Neuronal stem cell (in vitro differentiated cells): ENCODE data around the gene GPA33.

Experiments used
- DNase-seq: peaks from one replicate; pipeline ENCODE4 v3.0.0-alpha.2; 2013; ENCODE audit warnings: low spot score
- H2AFZ ChIP-seq: one replicate; pipeline ENCODE4 v1.6.1; 2013; ENCODE audit warnings: mild to moderate bottlenecking, low read length, inconsistent platforms
- H2AK5ac ChIP-seq: 2 replicates; pipeline ENCODE4 v1.6.1; 2013; ENCODE audit warnings: low read depth, mild to moderate bottlenecking, inconsistent platforms, low read length, moderate library complexity, mixed read lengths
- H2BK120ac ChIP-seq: 2 replicates; pipeline ENCODE4 v1.6.1; 2013; ENCODE audit warnings: low read depth, mild to moderate bottlenecking, inconsistent platforms, low read length, moderate library complexity, mixed read lengths
- H2BK12ac ChIP-seq: one replicate; pipeline ENCODE4 v1.6.1; 2013; ENCODE audit warnings: low read length, inconsistent platforms
- H2BK15ac ChIP-seq: 2 replicates; pipeline ENCODE4 v1.6.1; 2013; ENCODE audit warnings: mild to moderate bottlenecking, low read length, inconsistent platforms, mixed read lengths
- H2BK5ac ChIP-seq: one replicate; pipeline ENCODE4 v1.6.1; 2013; ENCODE audit warnings: inconsistent platforms, mild to moderate bottlenecking, low read length, moderate library complexity
- H3K14ac ChIP-seq: one replicate; pipeline ENCODE4 v1.6.1; 2013; ENCODE audit warnings: low read length, inconsistent platforms
- H3K18ac ChIP-seq: 2 replicates; pipeline ENCODE4 v1.6.1; 2013; ENCODE audit warnings: low read length, inconsistent platforms
- H3K23ac ChIP-seq: 2 replicates; pipeline ENCODE4 v1.6.1; 2013; ENCODE audit warnings: low read depth, mild to moderate bottlenecking, mixed read lengths, low read length, inconsistent platforms; ENCODE audit not compliant: poor library complexity
- H3K27ac ChIP-seq: replicated peaks from 3 replicates; pipeline ENCODE4 v1.5.1; 2013; ENCODE audit warnings: low read length, inconsistent platforms
- H3K27me3 ChIP-seq, 3 experiments: 2 replicates each; pipeline ENCODE4 v1.6.1; 2013; ENCODE audit warnings: low read length in 3 of 3, mild to moderate bottlenecking in 2 of 3, inconsistent platforms in 1 of 3, low read depth in 1 of 3, mixed read lengths in 1 of 3, moderate library complexity in 1 of 3; ENCODE audit not compliant: control insufficient read depth in 3 of 3, insufficient read depth in 3 of 3
- H3K36me3 ChIP-seq, 2 donors: replicated peaks in 1 of 2; 2 replicates each; pipeline ENCODE4 v1.6.1; 2013; ENCODE audit warnings: low read length in 2 of 2; ENCODE audit not compliant: control insufficient read depth in 2 of 2, insufficient read depth in 2 of 2
- H3K4ac ChIP-seq: 2 replicates; pipeline ENCODE4 v1.6.1; 2013; ENCODE audit warnings: inconsistent platforms, mild to moderate bottlenecking, low read length, moderate library complexity
- H3K4me1 ChIP-seq, 2 donors: 1 replicate in 1 of 2; 2 replicates in 1 of 2; pipeline ENCODE4 v1.6.1; 2013; ENCODE audit warnings: low read length in 2 of 2, low read depth in 1 of 2; ENCODE audit not compliant: control insufficient read depth in 2 of 2, insufficient read depth in 1 of 2
- H3K4me2 ChIP-seq: one replicate; pipeline ENCODE4 v1.6.1; 2013; ENCODE audit warnings: mild to moderate bottlenecking, low read length, inconsistent platforms; ENCODE audit not compliant: insufficient read depth, poor library complexity, severe bottlenecking
- H3K4me3 ChIP-seq, 2 donors: 2 replicates each; pipeline ENCODE4 v1.5.1; 2013; ENCODE audit warnings: low read length in 2 of 2, mild to moderate bottlenecking in 2 of 2, inconsistent platforms in 1 of 2, moderate library complexity in 1 of 2
- H3K79me1 ChIP-seq: one replicate; pipeline ENCODE4 v1.6.1; 2013; ENCODE audit warnings: low read depth, mild to moderate bottlenecking, inconsistent platforms, low read length, moderate library complexity
- H3K9ac ChIP-seq: one replicate; pipeline ENCODE4 v1.6.1; 2013; ENCODE audit warnings: mild to moderate bottlenecking, low read depth, low read length, inconsistent platforms; ENCODE audit not compliant: poor library complexity
- H3K9me3 ChIP-seq, 2 donors: replicated peaks in 1 of 2; 2 replicates each; pipeline versions ENCODE3 to v1.6.1; 2013; ENCODE audit warnings: low read length in 2 of 2, mild to moderate bottlenecking in 2 of 2, inconsistent platforms in 1 of 2, low read depth in 1 of 2, mixed read lengths in 1 of 2, moderate library complexity in 1 of 2; ENCODE audit not compliant: control insufficient read depth in 2 of 2, insufficient read depth in 1 of 2
- H4K8ac ChIP-seq: one replicate; pipeline ENCODE4 v1.6.1; 2013; ENCODE audit warnings: low read depth, mild to moderate bottlenecking, inconsistent platforms, low read length, moderate library complexity
- H4K91ac ChIP-seq: one replicate; pipeline ENCODE4 v1.6.1; 2013; ENCODE audit warnings: low read length, low read depth, mild to moderate bottlenecking, inconsistent platforms; ENCODE audit not compliant: poor library complexity
- WGBS, 2 donors: extraction: QIAGEN DNeasy Blood & Tissue Kit; methylation state at CpG; one replicate each; pipeline ENCODE4 v1.1.7; 2013; ENCODE audit warnings: missing lambda C conversion rate in 2 of 2, mixed read lengths in 1 of 2; ENCODE audit not compliant: insufficient read length in 2 of 2, insufficient replicate concordance in 1 of 2; ENCODE audit errors: extremely low coverage in 2 of 2; 5-methylcytosine and 5-hydroxymethylcytosine counted together

The GPA33 gene

DNA sequence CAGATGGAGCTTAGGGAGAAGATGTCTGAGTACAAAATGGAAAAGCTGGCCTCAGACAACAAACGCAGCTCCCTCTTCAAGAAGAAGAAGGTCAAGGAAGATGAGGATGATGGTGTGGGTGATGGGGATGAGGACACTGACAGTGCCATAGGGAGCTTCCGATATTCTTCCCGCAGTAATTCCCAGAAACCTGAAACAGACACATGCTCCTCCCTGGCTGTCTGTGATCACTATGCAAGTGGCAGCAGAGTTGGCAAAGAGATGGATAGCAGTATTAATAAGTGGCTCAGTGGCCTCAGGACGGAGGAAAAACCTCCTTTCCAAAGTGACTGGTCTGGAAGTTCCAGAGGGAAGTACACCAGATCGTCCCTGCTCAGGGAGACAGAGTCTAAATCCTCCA, 37.5 kb upstream of the GPA33 start:
- WGBS, 2 donors = no CpG with 5 or more reads among the region's 5 CpGs
- no peak overlapping the region for H3K9ac ChIP-seq
- DNase-seq = no peak
- no peak overlapping the region for H3K4me2 ChIP-seq
- no peak overlapping the region for H2AK5ac ChIP-seq
- no peak overlapping the region for H3K27ac ChIP-seq
- peak overlapping the region; percentile 26 for H2BK5ac ChIP-seq
- no peaks in the 10 kb centered on the region for H3K27me3 ChIP-seq
- no peaks in the 10 kb centered on the region for H3K79me1 ChIP-seq
- H3K14ac ChIP-seq = no peak overlapping the region
- no peak overlapping the region for H3K18ac ChIP-seq
- H3K4me3 ChIP-seq = no peak overlapping the region
- no peak overlapping the region for H2AFZ ChIP-seq
- no peak overlapping the region for H2BK12ac ChIP-seq
- peaks cover 0 to 6% of the 10 kb centered on the region in 2 donors for H3K4me1 ChIP-seq
- H4K91ac ChIP-seq = no peak overlapping the region
- no peak overlapping the region for H4K8ac ChIP-seq
- no peaks in the 10 kb centered on the region for H3K9me3 ChIP-seq
- no peak overlapping the region for H2BK120ac ChIP-seq
- H3K23ac ChIP-seq = no peak overlapping the region
- no peaks in the 10 kb centered on the region for H3K36me3 ChIP-seq
- no peak overlapping the region for H3K4ac ChIP-seq
- no peak overlapping the region for H2BK15ac ChIP-seq

DNA sequence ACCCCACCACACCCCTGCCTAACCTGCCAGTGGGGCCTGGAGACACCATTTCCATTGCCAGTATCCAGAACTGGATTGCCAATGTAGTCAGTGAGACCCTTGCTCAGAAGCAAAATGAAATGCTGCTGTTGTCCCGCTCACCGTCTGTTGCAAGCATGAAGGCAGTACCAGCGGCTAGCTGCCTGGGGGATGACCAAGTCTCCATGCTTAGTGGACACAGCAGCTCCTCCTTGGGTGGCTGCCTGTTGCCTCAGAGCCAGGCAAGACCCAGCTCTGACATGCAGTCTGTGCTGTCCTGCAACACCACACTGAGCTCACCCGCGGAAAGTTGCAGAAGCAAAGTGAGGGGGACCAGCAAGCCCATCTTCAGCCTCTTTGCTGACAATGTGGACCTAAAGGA, 37.1 kb upstream of the GPA33 start:
- Histone ChIP-seq H3K23ac (peak overlapping the region; percentile 78), H2AK5ac (no peak overlapping the region), H3K18ac (no peak overlapping the region), H4K91ac (no peak overlapping the region), H3K27me3 (no peaks in the 10 kb centered on the region), H3K4me3 (no peak overlapping the region), H3K27ac (no peak overlapping the region), H3K4ac (no peak overlapping the region), H3K14ac (no peak overlapping the region), H3K4me2 (no peak overlapping the region), H3K4me1 (peaks cover 0 to 2% of the 10 kb centered on the region in 2 donors), H2BK120ac (no peak overlapping the region), H2AFZ (no peak overlapping the region), H2BK15ac (no peak overlapping the region), H3K9me3 (no peaks in the 10 kb centered on the region), H3K36me3 (no peaks in the 10 kb centered on the region), H3K9ac (no peak overlapping the region), H4K8ac (no peak overlapping the region), H3K79me1 (no peaks in the 10 kb centered on the region), H2BK12ac (no peak overlapping the region), H2BK5ac (peak overlapping the region; percentile 26)
- no CpG with 5 or more reads among the region's 5 CpGs for WGBS, 2 donors
- no peak for DNase-seq

DNA sequence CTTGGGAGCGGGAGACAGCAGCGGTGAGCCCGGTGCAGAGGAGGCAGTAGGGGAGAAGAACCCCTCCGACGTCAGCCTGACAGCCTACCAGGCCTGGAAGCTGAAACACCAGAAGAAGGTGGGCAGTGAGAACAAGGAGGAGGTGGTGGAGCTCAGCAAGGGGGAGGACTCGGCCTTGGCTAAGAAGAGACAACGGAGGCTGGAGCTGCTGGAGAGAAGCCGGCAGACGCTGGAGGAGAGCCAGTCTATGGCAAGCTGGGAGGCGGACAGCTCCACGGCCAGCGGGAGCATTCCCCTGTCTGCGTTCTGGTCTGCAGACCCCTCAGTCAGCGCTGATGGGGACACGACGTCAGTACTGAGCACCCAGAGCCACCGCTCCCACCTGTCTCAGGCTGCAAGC, 36.6 kb upstream of the GPA33 start:
- Histone ChIP-seq H4K8ac (no peak overlapping the region), H2BK12ac (no peak overlapping the region), H3K36me3 (no peaks in the 10 kb centered on the region), H3K9ac (no peak overlapping the region), H3K27ac (no peak overlapping the region), H3K23ac (peak overlapping the region; percentile 78), H3K18ac (no peak overlapping the region), H4K91ac (no peak overlapping the region), H2BK15ac (no peak overlapping the region), H3K4me3 (no peak overlapping the region), H3K4ac (no peak overlapping the region), H3K79me1 (no peaks in the 10 kb centered on the region), H3K4me1 (peaks cover 0 to 2% of the 10 kb centered on the region in 2 donors), H3K9me3 (no peaks in the 10 kb centered on the region), H2BK5ac (peak overlapping the region; percentile 26), H3K14ac (no peak overlapping the region), H3K27me3 (no peaks in the 10 kb centered on the region), H2AK5ac (no peak overlapping the region), H2AFZ (no peak overlapping the region), H3K4me2 (no peak overlapping the region), H2BK120ac (no peak overlapping the region)
- no CpG with 5 or more reads among the region's 17 CpGs for WGBS, 2 donors
- DNase-seq = no peak

DNA sequence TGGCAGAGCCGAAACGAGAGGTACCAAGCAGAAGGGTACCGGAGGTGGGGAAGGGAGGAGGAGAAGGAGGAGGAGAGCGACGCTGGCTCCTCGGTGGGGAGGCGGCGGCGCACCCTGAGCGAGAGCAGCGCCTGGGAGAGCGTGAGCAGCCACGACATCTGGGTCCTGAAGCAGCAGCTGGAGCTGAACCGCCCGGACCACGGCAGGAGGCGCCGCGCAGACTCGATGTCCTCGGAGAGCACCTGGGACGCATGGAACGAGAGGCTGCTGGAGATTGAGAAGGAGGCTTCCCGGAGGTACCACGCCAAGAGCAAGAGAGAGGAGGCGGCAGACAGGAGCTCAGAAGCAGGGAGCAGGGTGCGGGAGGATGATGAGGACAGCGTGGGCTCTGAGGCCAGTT, 36.1 kb upstream of the GPA33 start:
- Histone ChIP-seq H3K23ac (peak overlapping the region; percentile 82), H3K14ac (no peak overlapping the region), H3K18ac (peak overlapping the region; percentile 57), H2BK5ac (peak overlapping the region; percentile 26), H3K9me3 (no peaks in the 10 kb centered on the region), H3K27me3 (peaks cover 0 to 1% (median under 1%) of the 10 kb centered on the region in 3 experiments), H3K27ac (no peak overlapping the region), H2AFZ (no peak overlapping the region), H4K8ac (no peak overlapping the region), H2AK5ac (peak overlapping the region; percentile 80), H2BK15ac (no peak overlapping the region), H3K4me2 (no peak overlapping the region), H4K91ac (no peak overlapping the region), H3K9ac (peak overlapping the region; percentile 13), H3K4me1 (peaks cover 0 to 5% of the 10 kb centered on the region in 2 donors), H3K4me3 (no peak overlapping the region), H3K36me3 (no peaks in the 10 kb centered on the region), H3K4ac (peak overlapping the region; percentile 58), H2BK120ac (peak overlapping the region; percentile 50), H2BK12ac (no peak overlapping the region), H3K79me1 (no peaks in the 10 kb centered on the region)
- WGBS, 2 donors = no CpG with 5 or more reads among the region's 28 CpGs
- DNase-seq = no peak
